A549 (cell line): Measurements from ENCODE around the gene ZNF564. TPM values are rescaled to one million over a fixed set of nuclear protein-coding genes. Genes with fewer than 3 reads are reported as not detected.
"Not testable (repeated sequence)": the region's sequence is repeated elsewhere in the genome, so short reads cannot be mapped to it uniquely, and the experiment has no call there.

ENCODE experiments used
- ATAC-seq, 2 experiments: fragments of 200-7000 bp in 1 of 2; fragments of >200 bp in 1 of 2; cut with Nextera tagmentation in 1 of 2; cut with Tn5 transposase in 1 of 2; 3 replicates each; pipeline versions ENCODE4 v1.8.0 to v1.9.1; 2018 to 2020; ENCODE audit warnings: mild to moderate bottlenecking in 1 of 2, moderate library complexity in 1 of 2
- CTCF ChIA-PET: fragments of 300-600 bp; sonication (Branson Sonifier 250); formaldehyde crosslinking; extraction: SDS; loops from one replicate; lab custom pipeline; 2021; ENCODE audit warnings: antibody characterized with exemption, inconsistent platforms; lab: Yijun Ruan, JAX
- POLR2A ChIA-PET: fragments of 350-600 bp; formaldehyde crosslinking; extraction: SDS; loops from one replicate; lab custom pipeline; 2021; ENCODE audit warnings: antibody characterized with exemption, inconsistent platforms; lab: Yijun Ruan, JAX
- DNase-seq, 2 experiments: peaks; one replicate each; pipeline versions ENCODE4 v3.0.0 to v3.0.0-alpha.2; 2011 to 2016; ENCODE audit warnings: low read depth in 1 of 2, low spot score in 1 of 2
- FAIRE-seq: peaks from 2 replicates; lab custom pipeline; 2011; peaks lifted over from hg19 to GRCh38; lab: Jason Lieb, UNC
- H3K27ac ChIP-seq, 2 experiments: fragments of >200 bp; sonication (Bioruptor Twin); formaldehyde crosslinking; 3 replicates each; pipeline ENCODE4 v1.5.1; 2016 to 2017
- H3K4me1 ChIP-seq: fragments of >200 bp; sonication (Bioruptor Twin); formaldehyde crosslinking; 3 replicates; pipeline ENCODE4 v1.6.1; 2016
- H3K4me2 ChIP-seq: fragments of >200 bp; sonication (Bioruptor Twin); formaldehyde crosslinking; 3 replicates; pipeline ENCODE4 v1.6.1; 2016
- H3K4me3 ChIP-seq: fragments of >200 bp; sonication (Bioruptor Twin); formaldehyde crosslinking; 3 replicates; pipeline ENCODE4 v1.5.1; 2016
- H3K9me3 ChIP-seq: fragments of >200 bp; sonication (Bioruptor Twin); formaldehyde crosslinking; 3 replicates; pipeline ENCODE4 v1.6.1; 2016
- BHLHE40 ChIP-seq: IDR thresholded peaks from 2 replicates; pipeline ENCODE4 v1.6.1; 2012; ENCODE audit warnings: low read depth, low read length, inconsistent platforms
- CBX8 ChIP-seq: fragments of 200-600 bp; sonication (generic); IDR thresholded peaks from 2 replicates; pipeline ENCODE4 v1.6.1; 2016
- CHD2 ChIP-seq: fragments of 150-350 bp; IDR thresholded peaks from 2 replicates; pipeline ENCODE4 v1.6.1; 2014; ENCODE audit warnings: low read length; ENCODE audit not compliant: partially characterized antibody
- CHD4 ChIP-seq: fragments of 200-600 bp; sonication (generic); IDR thresholded peaks from 2 replicates; pipeline ENCODE4 v1.6.1; 2016; ENCODE audit warnings: antibody characterized with exemption, mild to moderate bottlenecking, borderline replicate concordance
- ELK1 ChIP-seq: fragments of 150-350 bp; IDR thresholded peaks from 2 replicates; pipeline ENCODE4 v1.6.1; 2014; ENCODE audit warnings: low read depth, mild to moderate bottlenecking, low read length
- EP300 ChIP-seq, 2 experiments: fragments of >200 bp; sonication (Bioruptor Twin); formaldehyde crosslinking; IDR thresholded peaks; 2 replicates in 1 of 2; 3 replicates in 1 of 2; pipeline ENCODE4 v1.6.1; 2016 to 2017
- GATA3 ChIP-seq: IDR thresholded peaks from 2 replicates; pipeline ENCODE4 v1.6.1; 2012; ENCODE audit warnings: borderline replicate concordance
- HES2 ChIP-seq: fragments of >200 bp; sonication (Bioruptor Twin); formaldehyde crosslinking; IDR thresholded peaks from 2 replicates; pipeline ENCODE4 v1.6.1; 2016
- HMGXB4 ChIP-seq: fragments of 250-450 bp; sonication (Bioruptor Pico); IDR thresholded peaks from 2 replicates; pipeline ENCODE4 v1.5.0; 2021; ENCODE audit warnings: mild to moderate bottlenecking, moderate library complexity, borderline replicate concordance
- HOXB13 ChIP-seq: fragments of 250-450 bp; sonication (Bioruptor Pico); IDR thresholded peaks from 2 replicates; pipeline ENCODE4 v1.5.0; 2020; ENCODE audit warnings: low read depth, mild to moderate bottlenecking, moderate library complexity
- JUNB ChIP-seq: fragments of >200 bp; sonication (Bioruptor Twin); formaldehyde crosslinking; IDR thresholded peaks from 2 replicates; pipeline ENCODE4 v1.6.1; 2016
- NFE2L2 ChIP-seq: fragments of 150-350 bp; conservative IDR thresholded peaks from 2 replicates; pipeline ENCODE4 v1.6.1; 2014; ENCODE audit warnings: low read length
- PHF8 ChIP-seq: fragments of 200-600 bp; sonication (generic); IDR thresholded peaks from 2 replicates; pipeline ENCODE4 v1.6.1; 2016; ENCODE audit warnings: low read depth, mild to moderate bottlenecking, antibody characterized with exemption, moderate library complexity, borderline replicate concordance
- POLR2A ChIP-seq: IDR thresholded peaks from 2 replicates; pipeline ENCODE4 v1.6.1; 2012; ENCODE audit warnings: mild to moderate bottlenecking, low read length
- RAD21 ChIP-seq, 2 experiments: fragments of >200 bp in 1 of 2; sonication (Bioruptor Twin) in 1 of 2; formaldehyde crosslinking in 1 of 2; IDR thresholded peaks in 1 of 2; conservative IDR thresholded peaks in 1 of 2; 2 replicates in 1 of 2; 3 replicates in 1 of 2; pipeline ENCODE4 v1.6.1; 2012 to 2018; ENCODE audit warnings: inconsistent platforms in 1 of 2
- RCOR1 ChIP-seq: fragments of 150-350 bp; IDR thresholded peaks from 2 replicates; pipeline ENCODE4 v1.6.1; 2014; ENCODE audit warnings: antibody characterized with exemption, low read length, low read depth
- REST ChIP-seq: fragments of 200-600 bp; sonication (generic); IDR thresholded peaks from 2 replicates; pipeline ENCODE4 v1.6.1; 2016; ENCODE audit warnings: antibody characterized with exemption, mild to moderate bottlenecking, moderate library complexity
- SMC3 ChIP-seq: fragments of >200 bp; sonication (Bioruptor Twin); formaldehyde crosslinking; IDR thresholded peaks from 3 replicates; pipeline ENCODE4 v1.6.1; 2018; ENCODE audit warnings: inconsistent platforms
- SREBF2 ChIP-seq: fragments of 450-650 bp; IDR thresholded peaks from 2 replicates; pipeline ENCODE4 v1.6.1; 2014; ENCODE audit warnings: mild to moderate bottlenecking, moderate library complexity
- TP53 ChIP-seq: fragments of 250-450 bp; sonication (Bioruptor Pico); IDR thresholded peaks from 2 replicates; pipeline ENCODE4 v1.5.0; 2021; ENCODE audit warnings: mild to moderate bottlenecking, moderate library complexity
- ZFP36 ChIP-seq: fragments of 450-650 bp; IDR thresholded peaks from 2 replicates; pipeline ENCODE4 v1.6.1; 2014; ENCODE audit warnings: borderline replicate concordance; ENCODE audit not compliant: partially characterized antibody
- WGBS: methylation state at CpG from one replicate; pipeline ENCODE4 v1.1.6; 2017; ENCODE audit errors: missing lambda C conversion rate; 5-methylcytosine and 5-hydroxymethylcytosine counted together
- polyA plus RNA-seq, 4 experiments: library from polyadenylated mRNA; depleted of rRNA in 3 of 4; stranded (reverse); fragments of >200 nt; fragmentation: RNase III in 1 of 4; extraction: RNeasy Plus Mini Kit Qiagen cat#74134 plus additional on column Dnase treatment in 1 of 4; gene quantifications; 2 replicates in 3 of 4; 3 replicates in 1 of 4; pipeline ENCODE4 v1.2.3, GENCODE V29; 2011 to 2017
- TF ChIP-seq, protein P1 (sequence below): fragments of 450-650 bp; IDR thresholded peaks from 2 replicates; pipeline ENCODE4 v1.6.1; 2014; ENCODE audit warnings: antibody characterized with exemption

Gene ZNF564
- polyA plus RNA-seq, 2 of the 4 experiments (the other 2 are of a cell fraction): 1.9 to 2.5 TPM

DNA sequence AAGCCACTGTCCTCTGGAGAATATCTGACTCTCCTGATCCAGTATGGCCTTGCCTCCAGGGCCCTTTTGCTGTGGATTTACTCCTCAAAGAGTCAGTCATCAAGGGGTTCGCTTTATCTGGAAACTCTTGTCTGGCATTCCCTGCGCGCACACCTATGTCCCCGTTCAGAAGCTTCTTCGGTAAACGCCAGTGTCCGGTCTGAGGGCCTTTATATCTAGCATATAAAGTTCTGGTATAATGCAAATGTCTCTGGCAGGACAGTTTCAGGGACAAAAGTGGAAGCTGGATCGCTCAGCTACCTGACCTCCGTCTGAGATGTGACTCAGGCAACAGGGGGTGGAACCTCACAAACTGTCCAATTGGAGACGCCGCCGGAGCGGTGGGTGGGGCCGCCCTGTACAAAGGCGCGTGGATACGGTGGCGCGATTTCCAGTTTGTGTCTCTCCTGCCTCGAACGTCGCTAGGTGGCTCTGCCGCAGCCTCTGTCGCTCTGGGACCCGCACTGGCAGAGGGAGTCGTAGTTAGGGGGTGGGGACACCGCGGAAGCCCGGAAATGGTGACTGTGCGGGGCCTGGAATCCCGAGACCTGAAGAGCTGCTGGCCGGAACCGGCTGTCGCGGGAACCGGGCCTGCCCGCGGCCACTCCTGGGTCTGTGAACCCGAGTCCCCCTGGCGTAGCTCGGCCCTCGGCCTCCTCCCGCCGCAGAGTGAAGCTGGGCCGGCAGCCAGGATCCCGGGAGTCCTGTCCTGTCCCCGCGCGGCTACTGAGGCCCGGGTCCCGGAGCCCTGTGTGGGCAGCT is 56.1 kb downstream of the ZNF564 start:
- Histone ChIP-seq H3K4me2 (peak overlapping the region; percentile 45), H3K9me3 (peaks cover 9% of the 10 kb centered on the region; the same call in 1 of the 3 replicates), H3K27ac (no peak overlapping the region), H3K4me1 (no peaks in the 10 kb centered on the region), H3K4me3 (0 out of 3 replicates have a peak overlapping the region, but pooled peaks have one; percentile 13)
- FAIRE-seq: no peak
- CTCF ChIA-PET: no interaction called here
- no peak for TF ChIP-seq GATA3
- peak; percentile 6 to 42 for DNase-seq
- whole genome bisulfite sequencing: 18% methylated on average over 14 of the region's 51 CpGs
- POLR2A ChIA-PET: no interaction called here
- ATAC-seq: peak in 1 of 2 experiments; percentile 70; a peak in 3 of 6 replicates

DNA sequence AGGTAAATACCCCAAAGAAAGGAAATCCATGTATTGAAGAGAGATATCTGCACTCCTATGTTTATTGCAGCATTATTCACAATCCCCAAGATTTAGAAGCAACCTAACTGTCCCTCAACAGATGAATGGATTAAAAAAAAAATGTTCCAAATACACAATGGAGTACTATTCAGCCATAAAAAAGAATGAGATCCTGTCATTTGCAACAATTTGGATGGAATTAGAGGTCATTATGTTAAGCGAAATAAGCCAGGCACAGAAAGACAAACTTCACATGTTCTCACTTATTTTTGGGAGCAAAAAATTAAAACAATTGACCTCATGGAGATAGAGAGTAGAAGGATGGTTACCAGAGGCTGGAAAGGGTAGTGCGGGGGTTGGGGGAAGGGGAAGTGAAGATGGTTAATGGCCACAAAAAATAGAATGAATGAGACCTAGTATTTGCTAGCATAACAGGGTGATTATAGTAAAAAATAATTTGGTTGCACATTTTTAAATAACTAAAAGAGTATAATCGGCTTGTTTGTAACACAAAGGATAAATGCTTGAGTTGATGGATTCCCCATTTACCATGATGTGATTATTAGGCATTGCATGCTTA is 56.9 kb downstream of the ZNF564 start:
- Histone ChIP-seq H3K4me2 (no peak overlapping the region), H3K4me1 (no peaks in the 10 kb centered on the region), H3K27ac (no peak overlapping the region), H3K9me3 (peaks cover 9% of the 10 kb centered on the region; the same call in 1 of the 3 replicates), H3K4me3 (no peak overlapping the region)
- ChIA-PET CTCF (no interaction called here), POLR2A (no interaction called here)
- TF ChIP-seq, protein P1, sequence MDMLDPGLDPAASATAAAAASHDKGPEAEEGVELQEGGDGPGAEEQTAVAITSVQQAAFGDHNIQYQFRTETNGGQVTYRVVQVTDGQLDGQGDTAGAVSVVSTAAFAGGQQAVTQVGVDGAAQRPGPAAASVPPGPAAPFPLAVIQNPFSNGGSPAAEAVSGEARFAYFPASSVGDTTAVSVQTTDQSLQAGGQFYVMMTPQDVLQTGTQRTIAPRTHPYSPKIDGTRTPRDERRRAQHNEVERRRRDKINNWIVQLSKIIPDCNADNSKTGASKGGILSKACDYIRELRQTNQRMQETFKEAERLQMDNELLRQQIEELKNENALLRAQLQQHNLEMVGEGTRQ: no peak
- no peak for TF ChIP-seq HMGXB4
- TF ChIP-seq JUNB: no peak
- TF ChIP-seq SMC3: no peak
- TF ChIP-seq PHF8: no peak
- no peak for TF ChIP-seq HES2
- TF ChIP-seq HOXB13 (CRISPR knock-in tag): no peak
- no peak for TF ChIP-seq RCOR1
- TF ChIP-seq ELK1: no peak
- no peak for TF ChIP-seq BHLHE40
- no peak for TF ChIP-seq NFE2L2
- TF ChIP-seq ZFP36: no peak
- DNase-seq: no peak
- no peak for ATAC-seq
- 43% methylated on average over 3 of the region's 3 CpGs for WGBS
- FAIRE-seq: no peak

DNA sequence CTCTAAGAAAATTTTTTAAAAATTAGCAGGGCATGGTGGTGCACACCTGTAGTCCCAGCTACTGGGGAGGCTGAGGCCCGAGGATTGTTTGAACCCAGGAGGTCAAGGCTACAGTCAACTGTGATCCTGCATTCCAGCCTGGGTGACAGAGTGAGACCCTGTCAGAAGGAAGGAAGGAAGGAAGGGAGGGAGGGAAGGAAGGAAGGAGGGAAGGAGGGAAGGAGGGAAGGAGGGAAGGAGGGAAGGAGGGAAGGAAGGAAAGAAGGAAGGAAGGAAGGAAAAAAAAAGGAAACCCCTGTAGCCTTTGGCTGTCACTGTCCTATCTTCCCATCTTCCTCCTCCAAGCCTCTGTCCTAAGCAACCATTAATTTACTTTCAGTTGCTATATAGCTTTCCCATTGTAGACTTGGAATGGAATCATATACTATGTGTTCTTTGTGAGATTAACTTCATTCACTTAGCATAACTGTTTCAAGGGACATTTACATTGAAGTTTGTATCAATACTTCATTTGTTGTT is 65.0 kb downstream of the ZNF564 start:
- H3K4me3 ChIP-seq, H3K4me1 ChIP-seq, H3K27ac ChIP-seq, POLR2A ChIA-PET, H3K9me3 ChIP-seq, ATAC-seq, H3K4me2 ChIP-seq, FAIRE-seq, CTCF ChIA-PET, DNase-seq: not testable (repeated sequence)
- no CpG with 5 or more reads among the region's 1 CpG for WGBS

- ChIA-PET POLR2A (no interaction called here), CTCF (no interaction called here)
- H3K27ac ChIP-seq: no peak overlapping the region
- no peaks in the 10 kb centered on the region for H3K4me1 ChIP-seq
- DNase-seq: no peak
- FAIRE-seq: no peak
- H3K4me3 ChIP-seq: no peak overlapping the region
- no peaks in the 10 kb centered on the region for H3K9me3 ChIP-seq
- 8% methylated on average over 3 of the region's 3 CpGs for WGBS
- ATAC-seq: no peak
- H3K4me2 ChIP-seq: no peak overlapping the region
- no peak for TF ChIP-seq CHD4
- TF ChIP-seq SREBF2: no peak
- TF ChIP-seq SMC3: no peak
- TF ChIP-seq EP300 (IDR thresholded peaks at IDR 0.05): no peak
- no peak for TF ChIP-seq CBX8
- TF ChIP-seq CHD2: no peak
- no peak for TF ChIP-seq REST
- no peak for TF ChIP-seq POLR2A
- no peak for TF ChIP-seq RAD21 (conservative IDR thresholded peaks at IDR 0.05 in 1 of 2, IDR thresholded peaks at IDR 0.05 in 1 of 2)
- no peak for TF ChIP-seq TP53 (CRISPR knock-in tag)
These were observed 65.7 kb downstream of the ZNF564 start for GRCh38 chr19:12485571-12485970.
